LNCaP clone FGC (cell line): ENCODE measurements around the gene PSPC1.
"Not testable (repeated sequence)": the region's sequence is repeated elsewhere in the genome, so short reads cannot be mapped to it uniquely, and the experiment has no call there.

Source experiments
- DNase-seq: peaks from one replicate; pipeline ENCODE4 v3.0.0-alpha.2; 2011; ENCODE audit warnings: low read depth
- H3K4me3 ChIP-seq: 2 replicates; pipeline ENCODE4 v1.5.1; 2011; ENCODE audit warnings: mild to moderate bottlenecking, low read depth, low read length, control low read depth
- CTCF ChIP-seq: IDR thresholded peaks from 2 replicates; pipeline ENCODE4 v1.5.1; 2012; ENCODE audit warnings: mild to moderate bottlenecking; ENCODE audit not compliant: control insufficient read depth, insufficient read depth; ENCODE audit errors: extremely low read depth

The PSPC1 gene

GRCh38 chr13:19810151-19810550 is 27.4 kb upstream of the PSPC1 start:
- no peak overlapping the region for H3K4me3 ChIP-seq
- no peak for DNase-seq
- TF ChIP-seq CTCF = no peak

GRCh38 chr13:19805765-19806164 is 23.0 kb upstream of the PSPC1 start:
- TF ChIP-seq CTCF = no peak
- no peak overlapping the region for H3K4me3 ChIP-seq
- DNase-seq = no peak

GRCh38 chr13:19795956-19796355 is 13.2 kb upstream of the PSPC1 start:
- no peak for DNase-seq
- TF ChIP-seq CTCF = no peak
- H3K4me3 ChIP-seq = no peak overlapping the region

GRCh38 chr13:19794631-19795030 is 11.9 kb upstream of the PSPC1 start:
- no peak for TF ChIP-seq CTCF
- DNase-seq = no peak
- H3K4me3 ChIP-seq = no peak overlapping the region

GRCh38 chr13:19791953-19792537 is 9.3 kb upstream of the PSPC1 start:
- TF ChIP-seq CTCF = no peak
- no peak for DNase-seq
- no peak overlapping the region for H3K4me3 ChIP-seq

- DNase-seq = no peak
- TF ChIP-seq CTCF = no peak
- peak overlapping the region; percentile 71 for H3K4me3 ChIP-seq
Observed at GRCh38 chr13:19782049-19782726, 557 bp downstream of the PSPC1 start.

- TF ChIP-seq CTCF = no peak
- DNase-seq = no peak
- H3K4me3 ChIP-seq = peak overlapping the region; percentile 71
Observed at GRCh38 chr13:19781526-19781925, 1.2 kb downstream of the PSPC1 start.

GRCh38 chr13:19780753-19781418 is 1.9 kb downstream of the PSPC1 start:
- not testable (repeated sequence) for DNase-seq
- peak overlapping the region; percentile 71 for H3K4me3 ChIP-seq
